Activated T-helper 2 cell treated with anti-CD3 and anti-CD28 coated beads, Interferon-gamma antibody, Interleukin-2, Interleukin-4, amounts not matched to agents 10 μg/mL and 5 μg/mL and 100 μg/mL, durations not matched to agents 14 hours and 24 hours and 36 hours (primary cell): Measurements from ENCODE around the gene PTPRD. TPM values are rescaled to one million over a fixed set of nuclear protein-coding genes. Genes with fewer than 3 reads are reported as not detected.

Source experiments
- DNase-seq: peaks from one replicate; pipeline ENCODE4 v3.0.0; 2021; ENCODE audit warnings: low spot score
- H3K27ac Mint-ChIP-seq: one replicate; pipeline ENCODE4 v1.8.0; 2021; ENCODE audit warnings: mixed read lengths
- H3K27me3 Mint-ChIP-seq: one replicate; pipeline ENCODE4 v1.8.0; 2021; ENCODE audit warnings: low read depth, mixed read lengths
- H3K36me3 Mint-ChIP-seq: one replicate; pipeline ENCODE4 v1.8.0; 2021; ENCODE audit warnings: low read depth, mixed read lengths
- H3K4me1 Mint-ChIP-seq: one replicate; pipeline ENCODE4 v1.8.0; 2021; ENCODE audit warnings: low read depth, mixed read lengths
- H3K4me3 Mint-ChIP-seq: one replicate; pipeline ENCODE4 v1.8.0; 2021; ENCODE audit warnings: low read depth, mild to moderate bottlenecking, moderate library complexity, mixed read lengths
- H3K9me3 Mint-ChIP-seq: one replicate; pipeline ENCODE4 v1.8.0; 2021; ENCODE audit warnings: mixed read lengths
- intact Hi-C: fragments of 100-400 bp; cut with micrococcal nuclease; formaldehyde crosslinking; loops from one replicate; pipeline ENCODE4 v1.15.1; 2023
- total RNA-seq: library from RNA; stranded (reverse); gene quantifications from 2 replicates; pipeline ENCODE4 v1.2.3, GENCODE V29; 2022

PTPRD gene
- total RNA-seq, 1 donor from 2014 or later: 1.5 TPM

DNA sequence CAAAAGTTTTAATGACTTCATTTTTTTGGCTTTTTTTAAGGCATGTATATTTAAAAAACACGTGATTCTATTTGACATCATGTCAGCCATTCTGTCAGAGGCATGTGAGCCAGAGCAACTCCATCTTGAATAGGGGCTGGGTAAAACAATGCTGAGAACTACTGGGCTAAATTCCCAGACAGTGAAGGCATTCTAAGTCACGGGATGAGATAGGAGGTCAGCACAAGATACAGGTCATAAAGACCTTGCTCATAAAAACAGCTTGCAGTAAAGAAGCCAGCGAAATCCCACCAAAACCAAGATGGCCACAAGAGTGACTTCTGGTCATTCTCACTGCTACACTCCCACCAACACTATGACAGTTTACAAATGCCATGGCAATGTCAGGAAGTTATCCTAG lies 1812.6 kb downstream of the PTPRD start:
- H3K4me3 Mint-ChIP-seq: no peak overlapping the region
- intact Hi-C loops: no loop called here
- H3K27ac Mint-ChIP-seq: no peak overlapping the region

GRCh38 chr9:8799615-8800014 lies 1813.2 kb downstream of the PTPRD start:
- no peaks in the 10 kb centered on the region for H3K4me1 Mint-ChIP-seq
- H3K4me3 Mint-ChIP-seq: no peak overlapping the region
- no peaks in the 10 kb centered on the region for H3K36me3 Mint-ChIP-seq
- H3K9me3 Mint-ChIP-seq: no peaks in the 10 kb centered on the region
- no peak overlapping the region for H3K27ac Mint-ChIP-seq
- no peaks in the 10 kb centered on the region for H3K27me3 Mint-ChIP-seq
- DNase-seq: no peak
- intact Hi-C loops: no loop called here

More for the DNA sequence above, 1812.6 kb downstream of the PTPRD start:
- no peaks in the 10 kb centered on the region for H3K4me1 Mint-ChIP-seq
- H3K27me3 Mint-ChIP-seq: no peaks in the 10 kb centered on the region
- DNase-seq: no peak
- H3K36me3 Mint-ChIP-seq: no peaks in the 10 kb centered on the region
- H3K9me3 Mint-ChIP-seq: no peaks in the 10 kb centered on the region

GRCh38 chr9:8799206-8799605 lies 1813.6 kb downstream of the PTPRD start:
- intact Hi-C loops: no loop called here
- Mint-ChIP-seq H3K36me3 (no peaks in the 10 kb centered on the region), H3K27ac (no peak overlapping the region), H3K27me3 (no peaks in the 10 kb centered on the region), H3K4me1 (no peaks in the 10 kb centered on the region), H3K9me3 (no peaks in the 10 kb centered on the region), H3K4me3 (no peak overlapping the region)
- no peak for DNase-seq

DNA sequence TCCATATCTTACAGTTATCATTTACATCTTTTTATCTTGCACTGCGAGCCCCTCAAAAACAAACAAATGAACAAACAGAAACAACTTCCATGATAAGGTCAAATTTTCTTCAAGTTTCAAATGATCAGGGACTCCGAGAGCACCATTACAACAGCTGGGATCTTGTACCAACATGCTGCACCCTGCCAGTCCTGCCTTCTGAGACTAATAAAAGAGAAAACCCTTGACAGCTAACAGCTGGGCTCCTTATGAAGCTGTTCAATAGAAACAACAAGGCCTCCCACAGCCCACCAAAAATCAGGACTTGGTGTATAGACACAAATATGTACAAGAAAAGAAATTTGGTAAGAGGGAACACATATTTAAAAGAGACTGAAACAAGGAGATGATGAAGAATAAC lies 1828.0 kb downstream of the PTPRD start:
- intact Hi-C loops: loop anchor here (5.0 kb wide), 1 partner anchor 48 kb away; no protein-coding TSS in a partner anchor
- H3K27ac Mint-ChIP-seq: no peak overlapping the region
- H3K4me3 Mint-ChIP-seq: no peak overlapping the region
- no peak for DNase-seq
- H3K4me1 Mint-ChIP-seq: no peaks in the 10 kb centered on the region
- H3K27me3 Mint-ChIP-seq: no peaks in the 10 kb centered on the region
- no peaks in the 10 kb centered on the region for H3K36me3 Mint-ChIP-seq
- no peaks in the 10 kb centered on the region for H3K9me3 Mint-ChIP-seq

GRCh38 chr9:8783941-8784340 lies 1828.9 kb downstream of the PTPRD start:
- no peak for DNase-seq
- H3K9me3 Mint-ChIP-seq: no peaks in the 10 kb centered on the region
- no peaks in the 10 kb centered on the region for H3K4me1 Mint-ChIP-seq
- H3K27me3 Mint-ChIP-seq: no peaks in the 10 kb centered on the region
- no peak overlapping the region for H3K4me3 Mint-ChIP-seq
- no peak overlapping the region for H3K27ac Mint-ChIP-seq
- no peaks in the 10 kb centered on the region for H3K36me3 Mint-ChIP-seq
- intact Hi-C loops: no loop called here

- no peak overlapping the region for H3K27ac Mint-ChIP-seq
- H3K27me3 Mint-ChIP-seq: no peaks in the 10 kb centered on the region
- DNase-seq: no peak
- H3K4me3 Mint-ChIP-seq: no peak overlapping the region
- intact Hi-C loops: no loop called here
- no peaks in the 10 kb centered on the region for H3K4me1 Mint-ChIP-seq
- no peaks in the 10 kb centered on the region for H3K36me3 Mint-ChIP-seq
- H3K9me3 Mint-ChIP-seq: no peaks in the 10 kb centered on the region
Observed at GRCh38 chr9:8782237-8782636, 1830.6 kb downstream of the PTPRD start.

DNA sequence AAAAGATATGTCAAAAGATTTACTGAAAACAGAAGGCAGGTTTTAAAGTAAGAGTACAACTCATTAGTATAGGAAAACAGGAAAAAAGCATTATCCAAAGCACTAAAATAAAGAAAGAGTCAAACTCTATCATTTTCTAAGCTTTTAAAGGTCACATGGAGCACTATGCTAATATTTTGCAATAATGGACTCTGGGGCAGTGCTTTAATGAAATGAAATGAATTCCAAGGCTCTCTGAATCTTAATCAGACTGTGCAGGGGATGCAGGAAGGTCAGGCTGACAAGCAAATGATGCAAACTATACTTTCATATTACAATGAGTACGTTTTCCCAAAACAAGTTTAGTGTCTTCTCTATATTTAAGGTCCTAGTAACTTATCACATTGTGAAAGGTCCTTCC lies 1831.3 kb downstream of the PTPRD start:
- H3K27me3 Mint-ChIP-seq: no peaks in the 10 kb centered on the region
- H3K36me3 Mint-ChIP-seq: no peaks in the 10 kb centered on the region
- intact Hi-C loops: no loop called here
- no peak overlapping the region for H3K27ac Mint-ChIP-seq
- no peaks in the 10 kb centered on the region for H3K4me1 Mint-ChIP-seq
- no peak overlapping the region for H3K4me3 Mint-ChIP-seq
- DNase-seq: no peak
- no peaks in the 10 kb centered on the region for H3K9me3 Mint-ChIP-seq

DNA sequence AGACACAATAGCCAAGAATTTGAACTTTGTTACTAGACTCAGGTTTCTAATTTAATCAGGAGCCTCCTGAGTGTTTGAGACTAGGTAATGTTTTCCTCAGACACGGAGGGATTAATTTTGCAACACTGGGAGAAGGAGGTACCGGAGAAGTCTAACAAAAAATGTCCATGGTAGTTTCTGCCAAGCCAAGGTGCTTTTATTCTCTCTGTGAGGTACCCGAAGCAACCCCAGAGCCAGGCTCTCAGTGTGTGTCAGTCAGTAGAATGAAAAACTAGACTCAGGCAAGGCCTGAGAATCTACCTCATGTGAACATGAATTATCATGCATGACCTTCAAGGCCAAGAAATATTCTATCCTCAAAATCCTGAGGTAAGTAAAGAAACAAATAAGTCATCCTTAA lies 1832.4 kb downstream of the PTPRD start:
- Mint-ChIP-seq H3K9me3 (no peaks in the 10 kb centered on the region), H3K4me1 (no peaks in the 10 kb centered on the region), H3K36me3 (no peaks in the 10 kb centered on the region), H3K27me3 (no peaks in the 10 kb centered on the region), H3K4me3 (no peak overlapping the region), H3K27ac (no peak overlapping the region)
- DNase-seq: no peak
- intact Hi-C loops: no loop called here

- DNase-seq: no peak
Observed at GRCh38 chr9:8779478-8779877, 1833.3 kb downstream of the PTPRD start.

DNA sequence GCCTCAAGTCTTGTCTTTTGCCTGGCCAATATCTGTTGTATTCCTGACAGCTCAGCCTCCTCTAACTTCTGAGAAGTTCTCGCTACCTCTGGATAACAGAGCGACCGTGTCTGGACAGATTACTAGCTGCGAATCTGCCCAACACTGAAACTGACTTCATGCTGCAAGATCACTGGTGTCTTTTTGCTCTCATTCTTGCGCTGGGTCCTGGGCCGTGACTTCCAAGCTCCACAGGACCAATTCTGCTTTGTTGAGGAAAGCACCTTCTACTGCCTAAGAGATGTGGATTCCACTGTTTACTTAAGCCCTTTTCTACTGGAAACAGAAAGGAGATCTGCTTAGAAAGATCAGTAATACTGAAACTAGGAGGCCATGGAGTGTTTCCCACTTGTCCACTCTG lies 1834.4 kb downstream of the PTPRD start:
- no peak for DNase-seq
- Mint-ChIP-seq H3K27ac (no peak overlapping the region), H3K27me3 (no peaks in the 10 kb centered on the region), H3K9me3 (no peaks in the 10 kb centered on the region), H3K4me1 (no peaks in the 10 kb centered on the region), H3K36me3 (no peaks in the 10 kb centered on the region), H3K4me3 (no peak overlapping the region)
- intact Hi-C loops: no loop called here

More at GRCh38 chr9:8779478-8779877, 1833.3 kb downstream of the PTPRD start:
- no peak overlapping the region for H3K27ac Mint-ChIP-seq
- intact Hi-C loops: no loop called here
- H3K27me3 Mint-ChIP-seq: no peaks in the 10 kb centered on the region
- no peaks in the 10 kb centered on the region for H3K9me3 Mint-ChIP-seq
- no peak overlapping the region for H3K4me3 Mint-ChIP-seq
- H3K4me1 Mint-ChIP-seq: no peaks in the 10 kb centered on the region
- no peaks in the 10 kb centered on the region for H3K36me3 Mint-ChIP-seq

DNA sequence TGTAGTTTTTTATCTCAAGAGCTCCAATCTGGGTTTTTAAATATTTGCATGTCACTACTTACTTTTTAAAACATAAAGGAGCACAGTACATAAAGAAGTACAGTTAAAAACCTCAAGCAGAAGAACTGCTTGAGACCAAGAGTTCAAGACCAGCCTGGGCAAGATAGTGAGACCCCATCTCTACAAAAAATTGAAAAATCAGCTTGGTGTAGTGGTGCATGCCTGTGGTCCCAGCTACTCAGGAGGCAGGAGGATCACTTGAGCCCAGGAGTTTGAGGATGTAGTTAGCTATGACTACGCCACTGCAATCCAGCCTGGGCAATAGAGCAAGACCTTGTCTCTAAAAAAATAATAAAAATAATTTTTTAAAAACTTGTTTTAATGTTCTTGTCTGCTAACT lies 1840.5 kb downstream of the PTPRD start:
- no peak for DNase-seq
- intact Hi-C loops: no loop called here
- Mint-ChIP-seq H3K4me3 (no peak overlapping the region), H3K9me3 (no peaks in the 10 kb centered on the region), H3K4me1 (no peaks in the 10 kb centered on the region), H3K36me3 (no peaks in the 10 kb centered on the region), H3K27ac (no peak overlapping the region), H3K27me3 (no peaks in the 10 kb centered on the region)

- H3K27ac Mint-ChIP-seq: no peak overlapping the region
- no peaks in the 10 kb centered on the region for H3K27me3 Mint-ChIP-seq
- no peak overlapping the region for H3K4me3 Mint-ChIP-seq
- H3K4me1 Mint-ChIP-seq: no peaks in the 10 kb centered on the region
- no peaks in the 10 kb centered on the region for H3K9me3 Mint-ChIP-seq
- intact Hi-C loops: no loop called here
- no peak for DNase-seq
- H3K36me3 Mint-ChIP-seq: no peaks in the 10 kb centered on the region
Observed at GRCh38 chr9:8769153-8769552, 1843.6 kb downstream of the PTPRD start.

DNA sequence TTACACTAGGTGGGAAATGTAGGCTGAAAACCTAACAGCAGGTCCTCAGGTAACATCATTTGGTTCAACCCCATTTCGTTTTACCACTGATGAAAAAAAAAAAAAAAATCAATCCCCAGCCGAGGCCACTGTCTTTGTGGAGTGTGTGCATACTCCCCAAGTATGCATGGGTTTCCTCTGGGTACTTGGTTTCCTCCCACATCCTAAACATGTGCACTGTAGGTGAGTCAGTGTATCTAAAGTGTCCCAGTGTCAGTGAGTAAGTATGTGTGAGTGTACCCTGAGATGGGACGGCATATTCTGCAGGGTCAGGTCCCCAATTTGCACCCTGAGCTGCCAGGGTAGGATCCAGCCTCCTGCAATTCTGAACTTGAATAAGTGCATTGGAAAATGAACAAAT lies 1846.7 kb downstream of the PTPRD start:
- no peaks in the 10 kb centered on the region for H3K4me1 Mint-ChIP-seq
- no peak overlapping the region for H3K4me3 Mint-ChIP-seq

GRCh38 chr9:8764051-8764450 lies 1848.8 kb downstream of the PTPRD start:
- Mint-ChIP-seq H3K36me3 (no peaks in the 10 kb centered on the region), H3K4me1 (no peaks in the 10 kb centered on the region), H3K27ac (no peak overlapping the region), H3K27me3 (no peaks in the 10 kb centered on the region), H3K4me3 (no peak overlapping the region), H3K9me3 (no peaks in the 10 kb centered on the region)
- no peak for DNase-seq
- intact Hi-C loops: no loop called here

More for the DNA sequence above, 1846.7 kb downstream of the PTPRD start:
- Mint-ChIP-seq H3K9me3 (no peaks in the 10 kb centered on the region), H3K27me3 (no peaks in the 10 kb centered on the region), H3K36me3 (no peaks in the 10 kb centered on the region), H3K27ac (no peak overlapping the region)
- DNase-seq: no peak
- intact Hi-C loops: no loop called here
